GM12874 (cell line): ENCODE measurements around the gene SPATA17.
A peak's percentile ranks its signal among the peaks of the same experiment; 100 is the strongest.

Experiments
- CTCF ChIP-seq: IDR thresholded peaks from 2 replicates; pipeline ENCODE4 v1.5.1; 2011; ENCODE audit warnings: low read depth, mild to moderate bottlenecking, control low read depth, low read length, moderate library complexity; ENCODE audit not compliant: insufficient read depth

The SPATA17 gene

GRCh38 chr1:217630711-217631591 lies at the start of gene SPATA17, which contains the start of gene GPATCH2:
TSS of gene SPATA17 (plus strand) at chr1:217631344. CDS start at chr1:217631379, 35 bp downstream.
TSS of gene GPATCH2 (minus strand) at chr1:217631090. CDS start at chr1:217630971, 119 bp downstream.
- 0 out of 2 replicates have a peak, but pooled peaks have one; percentile 4 for TF ChIP-seq CTCF

- TF ChIP-seq CTCF = no peak
Observed at GRCh38 chr1:217585577-217585976, 45.6 kb upstream of the SPATA17 start.

GRCh38 chr1:217586586-217586985 lies 44.6 kb upstream of the SPATA17 start:
- no peak for TF ChIP-seq CTCF

- no peak for TF ChIP-seq CTCF
Observed at GRCh38 chr1:217590598-217590997, 40.5 kb upstream of the SPATA17 start.

GRCh38 chr1:217599154-217599553 lies 32.0 kb upstream of the SPATA17 start:
- TF ChIP-seq CTCF = no peak

GRCh38 chr1:217602380-217602779 lies 28.8 kb upstream of the SPATA17 start:
- TF ChIP-seq CTCF = no peak

- TF ChIP-seq CTCF = no peak
Observed at GRCh38 chr1:217605390-217605789, 25.8 kb upstream of the SPATA17 start.
